Activated CD4-positive, alpha-beta memory T cell treated with anti-CD3 and anti-CD28 coated beads, Interleukin-2, amount 10 ng/mL, durations not matched to agents 7 days and 5 days (primary cell): Measurements from ENCODE around the gene CAPRIN1. TPM values are rescaled to one million over a fixed set of nuclear protein-coding genes. Genes with fewer than 3 reads are reported as not detected.
"Not testable (repeated sequence)": the region's sequence is repeated elsewhere in the genome, so short reads cannot be mapped to it uniquely, and the experiment has no call there.

Experiments
- CTCF ChIA-PET: fragments of 350-600 bp; sonication (Branson Sonifier 250); formaldehyde crosslinking; loops from one replicate; lab custom pipeline; 2021; ENCODE audit warnings: antibody characterized with exemption, inconsistent platforms; lab: Charles Lee
- POLR2A ChIA-PET: fragments of 350-600 bp; sonication (Branson Sonifier 250); formaldehyde crosslinking; loops from one replicate; lab custom pipeline; 2021; ENCODE audit warnings: antibody characterized with exemption; lab: Charles Lee
- DNase-seq: peaks from one replicate; pipeline ENCODE4 v3.0.0-alpha.2; 2020
- H3K27ac Mint-ChIP-seq: one replicate; pipeline ENCODE4 v1.8.0; 2021; ENCODE audit warnings: mild to moderate bottlenecking, mixed read lengths
- H3K27me3 Mint-ChIP-seq: one replicate; pipeline ENCODE4 v1.8.0; 2021; ENCODE audit warnings: mixed read lengths
- H3K36me3 Mint-ChIP-seq: one replicate; pipeline ENCODE4 v1.8.0; 2021; ENCODE audit warnings: low read depth, mixed read lengths
- H3K4me1 Mint-ChIP-seq: one replicate; pipeline ENCODE4 v1.8.0; 2021; ENCODE audit warnings: mixed read lengths
- H3K4me3 Mint-ChIP-seq: one replicate; pipeline ENCODE4 v1.8.0; 2021; ENCODE audit warnings: mild to moderate bottlenecking, mixed read lengths
- H3K9me3 Mint-ChIP-seq: one replicate; pipeline ENCODE4 v1.8.0; 2021; ENCODE audit warnings: mixed read lengths
- total RNA-seq, 2 experiments: library from RNA; stranded (reverse); gene quantifications; one replicate each; pipeline ENCODE4 v1.2.3, GENCODE V29; 2021

The CAPRIN1 gene
- total RNA-seq, 2 experiments from 2014 or later, result 191 to 200 TPM

DNA sequence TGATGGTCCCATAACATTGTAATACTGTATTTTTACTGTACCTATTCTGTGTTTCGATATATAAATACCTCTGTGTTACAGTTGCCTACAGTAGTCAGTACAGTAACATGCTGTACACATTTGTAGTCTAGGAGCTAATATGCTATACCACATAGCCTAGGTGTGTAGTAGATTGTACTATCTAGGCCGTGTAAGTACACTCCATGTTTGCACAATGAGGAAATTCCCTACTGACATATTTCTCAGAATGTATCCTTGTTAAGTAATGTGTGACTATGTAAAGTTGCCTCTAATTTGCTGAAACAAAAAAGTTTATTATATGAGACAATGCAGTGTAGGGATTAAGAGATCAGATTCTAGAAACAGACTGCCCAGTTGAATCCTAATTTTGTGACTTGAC, 21.3 kb downstream of the CAPRIN1 start:
- ChIA-PET CTCF (no interaction called here), POLR2A (no interaction called here)
- H3K36me3 Mint-ChIP-seq, result peaks cover 69% of the 10 kb centered on the region
- no peak overlapping the region for H3K4me3 Mint-ChIP-seq
- no peak for DNase-seq
- H3K27ac Mint-ChIP-seq, result peak overlapping the region; percentile 4
- no peaks in the 10 kb centered on the region for H3K9me3 Mint-ChIP-seq
- H3K4me1 Mint-ChIP-seq, result peaks cover 56% of the 10 kb centered on the region
- H3K27me3 Mint-ChIP-seq, result no peaks in the 10 kb centered on the region

DNA sequence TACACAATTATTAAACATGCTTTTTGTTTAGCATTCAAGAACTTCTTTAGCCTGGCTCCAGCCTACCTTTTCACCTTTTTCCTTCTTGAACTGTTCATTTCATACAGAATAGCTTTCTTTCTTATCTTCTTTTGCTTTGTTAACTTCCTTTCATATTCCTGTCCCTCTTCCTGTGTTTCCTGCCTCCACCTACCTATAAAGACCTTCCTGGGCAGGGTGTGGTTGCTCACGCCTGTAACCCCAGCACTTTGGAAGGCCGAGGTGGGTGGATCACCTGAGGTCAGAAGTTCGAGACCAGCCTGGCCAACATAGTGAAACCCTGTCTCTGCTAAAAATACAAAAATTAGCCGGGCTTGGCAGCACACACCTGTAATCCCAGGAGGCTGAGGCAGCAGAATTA, 22.9 kb downstream of the CAPRIN1 start:
- ChIA-PET CTCF (interaction anchor here (1.1 to 1.6 kb wide), 2 partner anchors 11 to 78 kb away, joined by 3 to 4 read pairs; no protein-coding TSS in a partner anchor), POLR2A (interaction anchor here (0.9 to 2.6 kb wide), 6 partner anchors 10 to 31 kb away, joined by 3 to 14 read pairs (median 4); partner anchors contain the start of gene NAT10)
- peak overlapping the region; percentile 71 for H3K27ac Mint-ChIP-seq
- DNase-seq, result no peak
- no peaks in the 10 kb centered on the region for H3K9me3 Mint-ChIP-seq
- H3K4me3 Mint-ChIP-seq, result no peak overlapping the region
- no peaks in the 10 kb centered on the region for H3K27me3 Mint-ChIP-seq
- H3K36me3 Mint-ChIP-seq, result peaks cover 75% of the 10 kb centered on the region
- peaks cover 54% of the 10 kb centered on the region for H3K4me1 Mint-ChIP-seq

DNA sequence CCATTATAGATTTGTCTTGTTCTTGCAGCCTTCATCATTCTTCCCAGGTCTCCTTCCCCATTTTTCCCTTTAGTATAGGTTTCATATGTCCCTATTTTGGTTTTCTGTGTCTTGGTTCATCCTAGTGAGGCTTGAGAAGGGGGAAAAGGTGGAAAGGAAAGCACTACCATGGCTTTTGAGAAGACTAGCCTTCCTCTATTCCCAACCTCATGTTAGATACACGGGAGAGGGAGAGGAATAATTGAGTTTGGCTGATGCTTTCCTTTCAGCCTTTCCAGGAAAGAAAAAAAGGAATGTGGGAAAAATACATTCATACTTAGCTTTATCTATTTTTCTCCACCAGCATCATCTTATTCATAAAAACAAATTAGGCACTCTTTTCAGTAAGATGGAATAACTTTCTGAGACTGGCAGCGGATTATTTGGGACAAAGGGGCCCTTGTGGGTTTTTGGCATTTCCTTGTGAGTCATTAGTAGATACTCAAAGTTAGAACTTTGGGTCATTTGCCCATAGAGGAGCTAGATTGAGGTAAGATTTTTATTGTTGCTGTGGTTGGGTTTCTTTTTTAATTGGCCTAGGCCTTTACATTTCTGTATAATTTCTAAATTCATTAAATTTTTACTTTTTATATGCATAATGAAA, 23.8 kb downstream of the CAPRIN1 start:
- no peaks in the 10 kb centered on the region for H3K27me3 Mint-ChIP-seq
- peak overlapping the region; percentile 50 for H3K27ac Mint-ChIP-seq
- no peak overlapping the region for H3K4me3 Mint-ChIP-seq
- ChIA-PET CTCF (interaction anchor here (0.9 to 1.6 kb wide), 4 partner anchors 10 to 99 kb away, joined by 3 to 4 read pairs (median 4); no protein-coding TSS in a partner anchor), POLR2A (interaction anchor here (1.0 to 2.9 kb wide), 10 partner anchors 10 to 31 kb away, joined by 3 to 15 read pairs (median 6); partner anchors contain the start of gene NAT10)
- no peaks in the 10 kb centered on the region for H3K9me3 Mint-ChIP-seq
- peaks cover 74% of the 10 kb centered on the region for H3K36me3 Mint-ChIP-seq
- DNase-seq, result no peak
- peaks cover 48% of the 10 kb centered on the region for H3K4me1 Mint-ChIP-seq

DNA sequence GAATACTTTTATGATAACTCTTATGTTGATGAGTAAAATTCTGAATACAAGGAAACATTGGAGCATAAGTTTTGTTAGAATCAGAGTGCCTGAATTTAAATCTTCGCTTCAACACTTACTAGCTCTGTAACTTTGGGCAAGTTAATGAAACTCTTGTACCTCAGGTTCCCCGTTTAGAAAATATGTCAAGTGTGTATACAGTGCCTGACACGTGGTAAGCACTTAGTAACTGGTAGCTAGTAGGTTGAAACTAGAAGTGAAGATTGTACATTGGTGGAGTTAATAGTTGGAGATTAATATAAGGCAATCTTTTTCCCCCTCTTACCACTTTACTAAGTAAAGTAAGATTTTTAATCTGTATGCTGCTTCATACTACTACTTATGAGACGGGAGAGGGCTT, 29.1 kb downstream of the CAPRIN1 start:
- no peak overlapping the region for H3K27ac Mint-ChIP-seq

DNA sequence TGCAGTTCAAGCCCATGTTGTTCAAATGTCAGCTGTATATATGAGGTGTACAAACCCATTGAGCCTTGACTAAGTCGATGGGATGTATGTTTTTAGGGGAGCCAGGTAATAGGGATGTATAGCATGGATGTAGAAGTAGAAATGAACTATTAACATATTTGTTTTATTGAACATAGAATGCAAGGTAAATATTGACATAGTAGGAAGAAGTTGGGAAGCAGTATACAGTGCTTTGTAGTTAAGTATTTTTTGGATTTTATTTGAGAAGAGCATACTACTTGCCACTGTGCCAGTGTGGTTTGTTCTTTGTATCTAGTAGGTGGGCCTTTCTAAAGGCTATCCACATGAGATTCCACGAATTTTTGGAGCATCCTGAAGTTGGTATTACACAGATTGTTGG, 33.1 kb downstream of the CAPRIN1 start:
- CTCF ChIA-PET, result interaction anchor here (0.7 to 1.4 kb wide), 2 partner anchors 8 to 88 kb away, joined by 4 read pairs; no protein-coding TSS in a partner anchor
- H3K4me1 Mint-ChIP-seq, result peaks cover 26% of the 10 kb centered on the region
- no peak overlapping the region for H3K4me3 Mint-ChIP-seq
- DNase-seq, result no peak
- H3K9me3 Mint-ChIP-seq, result no peaks in the 10 kb centered on the region
- H3K27me3 Mint-ChIP-seq, result no peaks in the 10 kb centered on the region
- peak overlapping the region; percentile 23 for H3K27ac Mint-ChIP-seq
- POLR2A ChIA-PET, result interaction anchor here (0.9 to 6.7 kb wide), 5 partner anchors 9 to 33 kb away, joined by 3 to 54 read pairs (median 3); partner anchors contain the start of genes CAPRIN1 and NAT10
- peaks cover 67% of the 10 kb centered on the region for H3K36me3 Mint-ChIP-seq

More for the DNA sequence above, 29.1 kb downstream of the CAPRIN1 start:
- Mint-ChIP-seq H3K4me1 (peaks cover 22% of the 10 kb centered on the region), H3K27me3 (no peaks in the 10 kb centered on the region), H3K9me3 (no peaks in the 10 kb centered on the region), H3K36me3 (peaks cover 67% of the 10 kb centered on the region), H3K4me3 (no peak overlapping the region)
- DNase-seq, result no peak
- ChIA-PET POLR2A (interaction anchor here (1.1 kb wide), 1 partner anchor 18 kb away, joined by 3 read pairs; no protein-coding TSS in a partner anchor), CTCF (interaction anchor here (1.0 kb wide), 1 partner anchor 9 kb away, joined by 4 read pairs; no protein-coding TSS in a partner anchor)

DNA sequence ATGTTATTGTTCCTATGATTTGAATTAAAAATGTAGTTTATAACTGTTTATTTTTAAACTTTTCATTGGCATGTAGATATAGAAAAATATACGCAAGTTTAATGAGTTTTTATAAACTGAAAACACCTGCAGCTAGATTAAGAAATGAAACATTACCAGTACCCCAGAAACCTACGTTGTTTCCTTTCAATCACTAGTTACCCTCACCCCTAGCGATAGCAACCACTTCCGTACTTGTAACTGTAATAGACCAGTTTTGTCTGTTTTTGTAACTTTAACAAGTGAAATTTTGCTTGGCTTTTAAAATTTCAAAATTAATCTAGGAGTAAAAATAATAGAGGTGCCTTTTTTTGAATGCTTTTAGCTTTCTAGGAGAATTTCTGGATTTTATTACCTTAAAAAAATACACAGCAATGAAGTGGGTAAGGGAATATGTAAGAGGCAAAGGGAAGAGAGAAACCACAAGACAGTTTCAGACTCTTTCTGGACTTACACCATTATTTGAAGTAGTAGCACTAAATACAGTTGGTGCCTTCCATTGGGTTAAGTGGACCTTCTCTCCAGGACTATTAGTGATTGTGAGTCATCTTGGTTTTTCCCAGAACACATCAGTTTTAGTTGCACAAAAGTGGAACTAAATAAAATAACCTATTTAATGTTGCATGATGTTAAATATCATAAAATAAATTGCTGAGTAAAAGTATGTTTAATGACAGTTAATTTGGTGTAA, 35.2 kb downstream of the CAPRIN1 start:
- peaks cover 26% of the 10 kb centered on the region for H3K4me1 Mint-ChIP-seq
- no peaks in the 10 kb centered on the region for H3K9me3 Mint-ChIP-seq
- no peak for DNase-seq
- peaks cover 73% of the 10 kb centered on the region for H3K36me3 Mint-ChIP-seq
- no peaks in the 10 kb centered on the region for H3K27me3 Mint-ChIP-seq
- POLR2A ChIA-PET, result interaction anchor here (0.7 to 6.7 kb wide), 9 partner anchors 9 to 36 kb away, joined by 3 to 54 read pairs (median 5); partner anchors contain the start of gene NAT10
- CTCF ChIA-PET, result interaction anchor here (0.6 to 1.2 kb wide), 2 partner anchors 17 to 63 kb away, joined by 3 to 4 read pairs; no protein-coding TSS in a partner anchor
- H3K27ac Mint-ChIP-seq, result peak overlapping the region; percentile 92
- H3K4me3 Mint-ChIP-seq, result peak overlapping the region; percentile 45

DNA sequence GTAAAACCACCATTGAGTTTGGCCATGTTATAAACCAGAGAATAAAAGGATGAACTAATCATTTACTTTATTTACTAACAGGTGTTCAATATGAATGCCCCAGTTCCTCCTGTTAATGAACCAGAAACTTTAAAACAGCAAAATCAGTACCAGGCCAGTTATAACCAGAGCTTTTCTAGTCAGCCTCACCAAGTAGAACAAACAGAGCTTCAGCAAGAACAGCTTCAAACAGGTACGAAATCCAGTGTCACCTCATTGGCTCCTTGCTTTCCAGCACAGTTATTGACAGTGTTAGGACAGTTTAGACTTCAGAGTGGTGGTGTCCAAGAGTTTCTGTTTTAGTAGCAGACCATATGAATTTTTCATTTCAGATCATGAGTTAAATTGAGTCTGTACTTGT, 40.3 kb downstream of the CAPRIN1 start:
- H3K27ac Mint-ChIP-seq, result no peak overlapping the region
- POLR2A ChIA-PET, result interaction anchor here (1.5 kb wide), 1 partner anchor 14 kb away, joined by 7 read pairs; the partner anchor contains the start of gene NAT10
- H3K36me3 Mint-ChIP-seq, result peaks cover 73% of the 10 kb centered on the region
- CTCF ChIA-PET, result no interaction called here
- no peak overlapping the region for H3K4me3 Mint-ChIP-seq
- H3K9me3 Mint-ChIP-seq, result no peaks in the 10 kb centered on the region
- no peaks in the 10 kb centered on the region for H3K27me3 Mint-ChIP-seq
- DNase-seq, result no peak
- peaks cover 12% of the 10 kb centered on the region for H3K4me1 Mint-ChIP-seq

DNA sequence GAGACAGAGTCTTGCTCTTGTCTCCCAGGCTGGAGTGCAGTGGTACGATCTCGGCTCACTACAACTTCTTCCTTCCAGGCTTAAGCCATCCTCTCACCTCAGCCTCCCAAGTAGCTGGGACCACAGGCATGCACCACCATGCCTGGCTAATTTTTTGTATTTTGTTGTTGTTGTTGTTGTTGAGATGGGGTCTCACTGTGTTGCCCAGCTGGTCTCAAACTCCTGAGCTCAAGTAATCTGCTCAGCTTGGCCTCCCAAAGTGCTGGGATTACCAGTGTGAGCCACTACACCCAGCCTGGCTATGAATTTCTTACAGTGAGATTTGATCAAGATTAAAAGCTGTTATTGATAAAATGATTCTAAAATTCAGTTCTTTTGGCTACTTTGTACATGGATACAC, 43.4 kb downstream of the CAPRIN1 start:
- POLR2A ChIA-PET, result interaction anchor here (0.7 to 4.3 kb wide), 2 partner anchors 11 kb away, joined by 3 to 26 read pairs; partner anchors contain the start of gene NAT10
- H3K27ac Mint-ChIP-seq, H3K4me1 Mint-ChIP-seq, H3K9me3 Mint-ChIP-seq, H3K27me3 Mint-ChIP-seq, DNase-seq, H3K4me3 Mint-ChIP-seq: not testable (repeated sequence)
- H3K36me3 Mint-ChIP-seq, result peaks cover 78% of the 10 kb centered on the region
- CTCF ChIA-PET, result interaction anchor here (1.2 kb wide), 2 partner anchors 19 to 30 kb away, joined by 3 read pairs; no protein-coding TSS in a partner anchor

DNA sequence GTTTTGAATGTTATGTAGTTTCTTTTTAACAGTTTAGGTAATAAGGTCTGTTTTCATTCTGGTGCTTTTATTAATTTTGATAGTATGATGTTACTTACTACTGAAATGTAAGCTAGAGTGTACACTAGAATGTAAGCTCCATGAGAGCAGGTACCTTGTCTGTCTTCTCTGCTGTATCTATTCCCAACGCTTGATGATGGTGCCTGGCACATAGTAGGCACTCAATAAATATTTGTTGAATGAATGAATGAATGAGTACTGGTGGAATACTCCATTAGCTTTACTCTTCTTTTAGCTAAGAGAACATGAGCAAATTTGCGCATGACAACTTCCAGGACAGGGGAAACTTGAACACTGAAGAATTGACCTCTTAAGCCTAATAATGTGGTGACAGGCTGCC, 47.3 kb downstream of the CAPRIN1 start:
- H3K4me1 Mint-ChIP-seq, result peaks cover 8% of the 10 kb centered on the region
- peaks cover 69% of the 10 kb centered on the region for H3K36me3 Mint-ChIP-seq
- H3K27ac Mint-ChIP-seq, result no peak overlapping the region
- no peak for DNase-seq
- no peak overlapping the region for H3K4me3 Mint-ChIP-seq
- no peaks in the 10 kb centered on the region for H3K27me3 Mint-ChIP-seq
- ChIA-PET CTCF (interaction anchor here (0.5 to 1.0 kb wide), 3 partner anchors 9 to 24 kb away, joined by 3 read pairs; no protein-coding TSS in a partner anchor), POLR2A (interaction anchor here (0.9 to 1.4 kb wide), 4 partner anchors 18 to 48 kb away, joined by 3 to 4 read pairs (median 4); partner anchors contain the start of gene CAPRIN1)
- no peaks in the 10 kb centered on the region for H3K9me3 Mint-ChIP-seq

DNA sequence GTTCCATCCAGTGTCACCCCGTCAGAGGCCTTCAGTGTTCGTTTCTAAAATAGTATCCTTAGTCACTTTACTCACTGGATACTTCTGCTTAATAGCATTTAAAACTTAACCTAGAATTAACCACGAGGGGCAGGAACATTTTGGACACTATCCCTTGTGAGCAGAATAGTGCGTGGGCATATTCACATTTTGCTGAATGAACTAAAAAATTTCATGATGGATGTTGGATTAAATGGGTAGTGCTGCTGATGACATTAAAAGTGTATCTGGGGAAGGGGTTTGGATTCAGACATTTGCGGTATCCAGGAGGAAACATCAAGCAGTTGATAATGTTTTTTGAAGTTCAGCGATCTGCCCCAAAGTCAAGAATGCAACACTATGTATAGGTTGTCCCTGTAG, 53.1 kb downstream of the CAPRIN1 start:
- DNase-seq, result no peak
- H3K4me1 Mint-ChIP-seq, result peaks cover 55% of the 10 kb centered on the region
- peak overlapping the region; percentile 96 for H3K27ac Mint-ChIP-seq
- H3K9me3 Mint-ChIP-seq, result no peaks in the 10 kb centered on the region
- H3K36me3 Mint-ChIP-seq, result peaks cover 50% of the 10 kb centered on the region
- POLR2A ChIA-PET, result interaction anchor here (0.6 to 6.8 kb wide), 27 partner anchors 9 to 811 kb away, joined by 3 to 108 read pairs (median 4); partner anchors contain the start of genes ABTB2 and CAPRIN1
- CTCF ChIA-PET, result interaction anchor here (0.7 to 2.4 kb wide), 5 partner anchors 46 to 108 kb away, joined by 3 to 14 read pairs (median 3); no protein-coding TSS in a partner anchor
- no peaks in the 10 kb centered on the region for H3K27me3 Mint-ChIP-seq
- H3K4me3 Mint-ChIP-seq, result peak overlapping the region; percentile 96

DNA sequence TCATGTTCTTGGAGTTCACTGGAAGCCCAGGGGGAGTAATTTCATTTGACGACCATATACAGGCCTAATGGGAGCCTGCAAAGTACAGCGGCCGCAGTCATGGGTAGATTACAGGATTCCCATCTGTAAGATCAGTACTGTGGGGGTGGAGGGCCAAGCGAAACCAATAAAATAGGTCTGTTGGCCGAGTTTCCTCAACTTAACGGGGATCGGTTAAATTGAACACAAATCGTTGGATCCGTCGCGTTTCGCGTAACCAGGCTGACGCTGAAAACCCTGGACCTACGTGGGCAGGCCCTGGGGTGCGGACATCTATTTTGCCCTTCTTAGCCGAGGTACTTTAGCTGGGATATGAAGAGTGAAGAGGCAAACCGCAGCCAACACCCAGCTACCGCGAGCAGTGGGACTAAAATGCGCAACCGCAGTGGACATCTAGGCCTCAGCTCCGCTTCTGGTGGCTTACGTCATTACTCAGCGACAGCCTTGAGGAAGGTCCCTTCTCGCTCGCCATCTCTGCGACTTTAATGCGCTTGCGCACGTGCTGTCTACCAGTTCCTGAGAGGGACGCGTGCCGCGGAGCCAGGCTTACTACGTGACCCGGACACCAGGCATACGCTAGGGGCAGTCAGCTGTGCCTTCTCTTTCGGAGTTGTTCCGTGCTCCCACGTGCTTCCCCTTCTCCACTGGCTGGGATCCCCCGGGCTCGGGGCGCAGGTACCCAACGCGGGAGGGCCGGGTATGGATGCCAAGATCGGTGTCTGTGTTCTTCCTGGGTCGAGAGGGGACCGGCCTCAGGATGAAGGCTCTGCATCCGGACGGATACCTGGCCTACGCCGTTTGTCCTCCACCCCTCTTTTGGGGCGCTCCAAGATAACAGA, 53.8 kb downstream of the CAPRIN1 start, which contains the start of gene NAT10:
NAT10 (plus strand) TSS at position 551 of the 878 bp plus-strand sequence. CDS start 2,597 bp downstream, outside the sequence.
- ChIA-PET POLR2A (interaction anchor here (0.6 to 6.8 kb wide), 30 partner anchors 10 to 1022 kb away, joined by 3 to 108 read pairs (median 4); partner anchors contain the start of genes ABTB2 and CAPRIN1), CTCF (interaction anchor here (0.5 to 2.4 kb wide), 10 partner anchors 22 to 1517 kb away, joined by 3 to 14 read pairs (median 4); partner anchors contain the start of gene ABTB2)
- peak within 1 kb of the TSS; percentile 96 for H3K4me3 Mint-ChIP-seq
- H3K4me1 Mint-ChIP-seq, result peaks cover 58% of the 10 kb centered on the region
- no peaks in the 10 kb centered on the region for H3K9me3 Mint-ChIP-seq
- peak; percentile 98 for DNase-seq
- H3K36me3 Mint-ChIP-seq, result peaks cover 49% of the 10 kb centered on the region
- H3K27me3 Mint-ChIP-seq, result no peaks in the 10 kb centered on the region
- H3K27ac Mint-ChIP-seq, result peak within 1 kb of the TSS; percentile 96
